WTC11 (cell line): Measurements from ENCODE around the gene OXLD1. TPM values are rescaled to one million over a fixed set of nuclear protein-coding genes. Genes with fewer than 3 reads are reported as not detected.
A peak's percentile ranks its signal among the peaks of the same experiment; 100 is the strongest.

Experiments used
- ATAC-seq: fragments of 200-7000 bp; cut with Tn5 transposase; 2 replicates; pipeline ENCODE4 v1.10.0; 2021; ENCODE audit warnings: mild to moderate bottlenecking, moderate library complexity
- CTCF ChIA-PET: fragments of 300-600 bp; sonication (Branson Sonifier 250); formaldehyde crosslinking; loops from one replicate; lab custom pipeline; 2021; ENCODE audit warnings: antibody characterized with exemption; lab: Charles Lee
- POLR2A ChIA-PET: fragments of 350-600 bp; sonication (Branson Sonifier 250); formaldehyde crosslinking; loops from one replicate; lab custom pipeline; 2021; ENCODE audit warnings: antibody characterized with exemption; lab: Charles Lee
- DNase-seq: peaks from one replicate; pipeline ENCODE4 v3.0.0; 2021; ENCODE audit warnings: low spot score
- H3K27ac Mint-ChIP-seq: 2 replicates; pipeline ENCODE4 v1.8.0; 2021; ENCODE audit warnings: mixed read lengths
- H3K27me3 Mint-ChIP-seq: 2 replicates; pipeline ENCODE4 v1.8.0; 2021; ENCODE audit warnings: low read depth, mild to moderate bottlenecking, moderate library complexity, mixed read lengths
- H3K36me3 Mint-ChIP-seq: 2 replicates; pipeline ENCODE4 v1.8.0; 2021; ENCODE audit warnings: mixed read lengths
- H3K4me1 Mint-ChIP-seq: 2 replicates; pipeline ENCODE4 v1.8.0; 2022; ENCODE audit warnings: mixed read lengths
- H3K4me3 Mint-ChIP-seq: 2 replicates; pipeline ENCODE4 v1.8.0; 2021; ENCODE audit warnings: mild to moderate bottlenecking, moderate library complexity, mixed read lengths
- H3K9me3 Mint-ChIP-seq: 2 replicates; pipeline ENCODE4 v1.8.0; 2021; ENCODE audit warnings: mixed read lengths
- CBFB ChIP-seq: sonication (generic); formaldehyde crosslinking; IDR thresholded peaks from 2 replicates; pipeline ENCODE4 v1.8.1; 2022; ENCODE audit warnings: mild to moderate bottlenecking, low read depth, missing genetic modification reagents
- CTCF ChIP-seq: fragments of 200-600 bp; IDR thresholded peaks from 2 replicates; pipeline ENCODE4 v1.8.0; 2022; ENCODE audit warnings: antibody characterized with exemption
- EMX1 ChIP-seq: fragments of 250-450 bp; sonication (Bioruptor Pico); IDR thresholded peaks from 2 replicates; pipeline ENCODE4 v1.8.0; 2021; ENCODE audit warnings: mild to moderate bottlenecking
- GABPB1 ChIP-seq: sonication (generic); formaldehyde crosslinking; IDR thresholded peaks from 2 replicates; pipeline ENCODE4 v1.8.1; 2023; ENCODE audit warnings: mild to moderate bottlenecking, missing genetic modification reagents
- HMGXB4 ChIP-seq: sonication (generic); formaldehyde crosslinking; IDR thresholded peaks from 2 replicates; pipeline ENCODE4 v1.8.1; 2023; ENCODE audit warnings: mild to moderate bottlenecking, moderate library complexity, missing genetic modification reagents
- KAT7 ChIP-seq: sonication (generic); formaldehyde crosslinking; IDR thresholded peaks from 2 replicates; pipeline ENCODE4 v1.8.1; 2023; ENCODE audit warnings: missing genetic modification reagents, mild to moderate bottlenecking, borderline replicate concordance
- MAX ChIP-seq: sonication (generic); formaldehyde crosslinking; IDR thresholded peaks from 2 replicates; pipeline ENCODE4 v1.8.0; 2022; ENCODE audit warnings: mild to moderate bottlenecking, missing genetic modification reagents
- NFYB ChIP-seq: sonication (generic); formaldehyde crosslinking; conservative IDR thresholded peaks from 2 replicates; pipeline ENCODE4 v1.8.0; 2022; ENCODE audit warnings: low read depth, missing genetic modification reagents
- NR2C2 ChIP-seq: sonication (generic); formaldehyde crosslinking; IDR thresholded peaks from 2 replicates; pipeline ENCODE4 v1.8.0; 2022; ENCODE audit warnings: mild to moderate bottlenecking, missing genetic modification reagents
- PRDM15 ChIP-seq: sonication (generic); formaldehyde crosslinking; IDR thresholded peaks from 2 replicates; pipeline ENCODE4 v1.8.0; 2022; ENCODE audit warnings: missing genetic modification reagents
- RELA ChIP-seq: sonication (generic); formaldehyde crosslinking; IDR thresholded peaks from 2 replicates; pipeline ENCODE4 v1.8.1; 2022; ENCODE audit warnings: missing genetic modification reagents, mild to moderate bottlenecking, borderline replicate concordance
- STAT6 ChIP-seq: sonication (generic); formaldehyde crosslinking; conservative IDR thresholded peaks from 2 replicates; pipeline ENCODE4 v1.8.1; 2023; ENCODE audit warnings: mild to moderate bottlenecking, low read depth, missing genetic modification reagents, moderate library complexity
- TEAD4 ChIP-seq: sonication (generic); formaldehyde crosslinking; IDR thresholded peaks from 2 replicates; pipeline ENCODE4 v1.8.0; 2022; ENCODE audit warnings: mild to moderate bottlenecking, missing genetic modification reagents
- USF2 ChIP-seq: sonication (generic); formaldehyde crosslinking; IDR thresholded peaks from 2 replicates; pipeline ENCODE4 v1.8.1; 2023; ENCODE audit warnings: mild to moderate bottlenecking, missing genetic modification reagents, moderate library complexity
- ZMAT4 ChIP-seq: fragments of 250-450 bp; sonication (Bioruptor Pico); IDR thresholded peaks from 2 replicates; pipeline ENCODE4 v1.9.0; 2021; ENCODE audit warnings: mild to moderate bottlenecking
- ZNF281 ChIP-seq: sonication (generic); formaldehyde crosslinking; IDR thresholded peaks from 2 replicates; pipeline ENCODE4 v1.8.0; 2023; ENCODE audit warnings: mild to moderate bottlenecking, missing genetic modification reagents
- ZNF416 ChIP-seq: fragments of 250-450 bp; sonication (Bioruptor Pico); IDR thresholded peaks from 2 replicates; pipeline ENCODE4 v1.9.0; 2021; ENCODE audit warnings: mild to moderate bottlenecking, inconsistent platforms
- total RNA-seq: library from RNA; stranded (reverse); gene quantifications from 3 replicates; pipeline ENCODE4 v1.2.3, GENCODE V29; 2021

OXLD1 gene
- total RNA-seq, 1 experiment from 2014 or later: 49.6 TPM

GRCh38 chr17:81712468-81713003, 46.1 kb upstream of the OXLD1 start:
- peak overlapping the region; percentile 92 for H3K4me3 Mint-ChIP-seq
- DNase-seq: no peak
- CTCF ChIA-PET: interaction anchor here (0.5 to 1.4 kb wide), 5 partner anchors 10 to 194 kb away, joined by 3 to 5 read pairs (median 4); partner anchors contain the start of gene MRPL12
- peak overlapping the region; percentile 83 for H3K27ac Mint-ChIP-seq
- POLR2A ChIA-PET: interaction anchor here (1.4 to 2.3 kb wide), 2 partner anchors 9 to 10 kb away, joined by 3 to 11 read pairs; partner anchors contain the start of gene MRPL12
- ATAC-seq: peak; percentile 2
- peaks cover 2% of the 10 kb centered on the region; the same call in 1 of the 2 replicates for H3K27me3 Mint-ChIP-seq
- H3K36me3 Mint-ChIP-seq: no peaks in the 10 kb centered on the region; the same call in 1 of the 2 replicates
- TF ChIP-seq USF2 (CRISPR knock-in tag) (no peak), ZNF416 (CRISPR knock-in tag) (no peak), STAT6 (CRISPR knock-in tag) (no peak), ZNF281 (CRISPR knock-in tag) (no peak), MAX (CRISPR knock-in tag) (0 out of 2 replicates have a peak, but pooled peaks have one; percentile 2), ZMAT4 (CRISPR knock-in tag) (no peak), KAT7 (no peak), TEAD4 (CRISPR knock-in tag) (no peak), HMGXB4 (CRISPR knock-in tag) (peak; percentile 46; the same call in 1 of the 2 replicates), GABPB1 (no peak; the same call in 1 of the 2 replicates), RELA (CRISPR knock-in tag) (0 out of 2 replicates have a peak, but pooled peaks have one; percentile 55), CBFB (CRISPR knock-in tag) (0 out of 2 replicates have a peak, but pooled peaks have one; percentile 0)
- H3K9me3 Mint-ChIP-seq: no peaks in the 10 kb centered on the region
- peaks cover 24% of the 10 kb centered on the region for H3K4me1 Mint-ChIP-seq

GRCh38 chr17:81711814-81712467, 45.5 kb upstream of the OXLD1 start, which contains the start of gene SLC25A10:
Gene SLC25A10 (plus strand): TSS chr17:81712284. CDS start chr17:81712427, 143 bp downstream.
- H3K27me3 Mint-ChIP-seq: peaks cover 2% of the 10 kb centered on the region; the same call in 1 of the 2 replicates
- no peaks in the 10 kb centered on the region for H3K9me3 Mint-ChIP-seq
- ATAC-seq: peak; percentile 31
- peaks cover 24% of the 10 kb centered on the region for H3K4me1 Mint-ChIP-seq
- DNase-seq: peak; percentile 64
- CTCF ChIA-PET: interaction anchor here (0.7 to 1.5 kb wide), 9 partner anchors 8 to 590 kb away, joined by 3 to 6 read pairs (median 3); partner anchors contain the start of genes MRPL12 and P4HB
- H3K27ac Mint-ChIP-seq: peak within 1 kb of the TSS; percentile 83
- POLR2A ChIA-PET: interaction anchor here (0.7 to 2.3 kb wide), 4 partner anchors 9 to 155 kb away, joined by 3 to 11 read pairs (median 4); partner anchors contain the start of gene MRPL12
- peaks cover under 1% of the 10 kb centered on the region for H3K36me3 Mint-ChIP-seq
- H3K4me3 Mint-ChIP-seq: peak within 1 kb of the TSS; percentile 92
- TF ChIP-seq CTCF: no peak
- peak; percentile 15; the same call in 1 of the 2 replicates for TF ChIP-seq EMX1 (CRISPR knock-in tag)
- TF ChIP-seq NFYB (CRISPR knock-in tag): peak; percentile 30
- no peak for TF ChIP-seq TEAD4 (CRISPR knock-in tag)
- TF ChIP-seq PRDM15 (CRISPR knock-in tag): no peak
- no peak for TF ChIP-seq NR2C2 (CRISPR knock-in tag)
